Left ventricle myocardium inferior (tissue), 1 donor: ENCODE measurements around the gene SSR1. TPM values are rescaled to one million over a fixed set of nuclear protein-coding genes. Genes with fewer than 3 reads are reported as not detected.

ENCODE experiments used
- DNase-seq: peaks from one replicate; pipeline ENCODE4 v3.0.0-alpha.2; 2020
- H3K27ac ChIP-seq: fragments of 200-600 bp; replicated peaks from 2 replicates; pipeline ENCODE4 v1.8.0; 2021
- H3K27me3 ChIP-seq: fragments of 200-600 bp; 2 replicates; pipeline ENCODE4 v1.8.0; 2021; ENCODE audit warnings: low read depth
- H3K36me3 ChIP-seq: fragments of 200-600 bp; 2 replicates; pipeline ENCODE4 v1.8.0; 2021
- H3K4me1 ChIP-seq: fragments of 200-600 bp; 2 replicates; pipeline ENCODE4 v1.8.0; 2021
- H3K4me3 ChIP-seq: fragments of 200-600 bp; 2 replicates; pipeline ENCODE4 v1.8.0; 2021; ENCODE audit warnings: mild to moderate bottlenecking, moderate library complexity
- H3K9me3 ChIP-seq: fragments of 200-600 bp; replicated peaks from 2 replicates; pipeline ENCODE4 v1.8.0; 2021
- CTCF ChIP-seq: fragments of 200-600 bp; IDR thresholded peaks from 2 replicates; pipeline ENCODE4 v1.8.0; 2021; ENCODE audit warnings: antibody characterized with exemption, mild to moderate bottlenecking, borderline replicate concordance
- intact Hi-C: fragments of 100-400 bp; cut with micrococcal nuclease; formaldehyde crosslinking; loops from one replicate; pipeline ENCODE4 v1.11.0; 2022
- total RNA-seq: library from RNA; stranded (reverse); fragmentation: NEBNext Ultra II Directional; extraction: Animal tissue kit (Norgen Biotek cat#: 25700); gene quantifications from one replicate; pipeline ENCODE4 v1.2.1, GENCODE V29; 2021
- donor health status: DM: no; HTN: yes; CAD: no; lungs with severe emphysema.

SSR1 gene
- total RNA-seq, 1 donor from 2014 or later = 53.4 TPM

- no peak for DNase-seq
- TF ChIP-seq CTCF = no peak
- H3K27me3 ChIP-seq = no peaks in the 10 kb centered on the region
- H3K4me1 ChIP-seq = no peaks in the 10 kb centered on the region
- H3K4me3 ChIP-seq = no peak overlapping the region
- no peaks in the 10 kb centered on the region for H3K9me3 ChIP-seq
- no peak overlapping the region for H3K27ac ChIP-seq
- intact Hi-C loops = no loop called here
- H3K36me3 ChIP-seq = no peaks in the 10 kb centered on the region
Observed at GRCh38 chr6:7334685-7335084, 21.7 kb upstream of the SSR1 start.

GRCh38 chr6:7332090-7332745 lies 19.2 kb upstream of the SSR1 start:
- intact Hi-C loops = no loop called here
- Histone ChIP-seq H3K27me3 (no peaks in the 10 kb centered on the region), H3K4me1 (no peaks in the 10 kb centered on the region), H3K36me3 (no peaks in the 10 kb centered on the region), H3K4me3 (no peak overlapping the region), H3K9me3 (no peaks in the 10 kb centered on the region), H3K27ac (no peak overlapping the region)
- TF ChIP-seq CTCF = no peak
- DNase-seq = no peak

- H3K27me3 ChIP-seq = peaks cover 3% of the 10 kb centered on the region
Observed at GRCh38 chr6:7331452-7331851, 18.5 kb upstream of the SSR1 start.

GRCh38 chr6:7328243-7328642 lies 15.2 kb upstream of the SSR1 start:
- intact Hi-C loops = no loop called here
- Histone ChIP-seq H3K9me3 (no peaks in the 10 kb centered on the region), H3K4me1 (no peaks in the 10 kb centered on the region), H3K36me3 (no peaks in the 10 kb centered on the region), H3K27me3 (peaks cover 15% of the 10 kb centered on the region), H3K27ac (no peak overlapping the region), H3K4me3 (no peak overlapping the region)
- DNase-seq = no peak
- TF ChIP-seq CTCF = no peak

More at GRCh38 chr6:7331452-7331851, 18.5 kb upstream of the SSR1 start:
- DNase-seq = no peak
- Histone ChIP-seq H3K4me3 (no peak overlapping the region), H3K36me3 (no peaks in the 10 kb centered on the region), H3K9me3 (no peaks in the 10 kb centered on the region), H3K27ac (no peak overlapping the region), H3K4me1 (no peaks in the 10 kb centered on the region)
- TF ChIP-seq CTCF = no peak
- intact Hi-C loops = no loop called here

GRCh38 chr6:7325750-7326149 lies 12.8 kb upstream of the SSR1 start:
- H3K4me1 ChIP-seq = no peaks in the 10 kb centered on the region
- no peak overlapping the region for H3K27ac ChIP-seq
- H3K36me3 ChIP-seq = no peaks in the 10 kb centered on the region
- no peak overlapping the region for H3K4me3 ChIP-seq
- H3K9me3 ChIP-seq = no peaks in the 10 kb centered on the region
- DNase-seq = no peak
- TF ChIP-seq CTCF = no peak
- peaks cover 15% of the 10 kb centered on the region for H3K27me3 ChIP-seq
- intact Hi-C loops = no loop called here
